HepG2 (cell line): ENCODE measurements around the gene CTRB2. TPM values are rescaled to one million over a fixed set of nuclear protein-coding genes. Genes with fewer than 3 reads are reported as not detected.

ENCODE experiments used
- GLI4 ChIP-seq: sonication (generic); formaldehyde crosslinking; IDR thresholded peaks from 2 replicates; pipeline ENCODE4 v1.5.1; 2020; ENCODE audit warnings: missing genetic modification reagents, mild to moderate bottlenecking, moderate library complexity, borderline replicate concordance
- HOXD1 ChIP-seq: sonication (generic); formaldehyde crosslinking; IDR thresholded peaks from 2 replicates; pipeline ENCODE4 v1.5.0; 2020; ENCODE audit warnings: missing genetic modification reagents
- MAFK ChIP-seq, 2 experiments: IDR thresholded peaks in 1 of 2; conservative IDR thresholded peaks in 1 of 2; 2 replicates each; pipeline ENCODE4 v1.6.1; 2011; ENCODE audit warnings: improper control_type of control experiment in 2 of 2, low read length in 2 of 2
- MEIS2 ChIP-seq: sonication (generic); formaldehyde crosslinking; IDR thresholded peaks from 2 replicates; pipeline ENCODE4 v1.9.0; 2021; ENCODE audit warnings: mild to moderate bottlenecking, missing genetic modification reagents
- NONO ChIP-seq, 2 experiments: fragments of 450-650 bp in 1 of 2; sonication (generic) in 1 of 2; formaldehyde crosslinking in 1 of 2; IDR thresholded peaks in 1 of 2; conservative IDR thresholded peaks in 1 of 2; 2 replicates each; pipeline versions ENCODE4 v1.6.1 to v1.8.0; 2017 to 2022; ENCODE audit warnings: mild to moderate bottlenecking in 1 of 2, missing genetic modification reagents in 1 of 2, moderate library complexity in 1 of 2
- PHF8 ChIP-seq: sonication (generic); formaldehyde crosslinking; IDR thresholded peaks from 2 replicates; pipeline ENCODE4 v1.5.0; 2020; ENCODE audit warnings: missing genetic modification reagents
- PRPF4 ChIP-seq: fragments of 200-400 bp; formaldehyde crosslinking; IDR thresholded peaks from 2 replicates; pipeline ENCODE4 v1.6.1; 2016; ENCODE audit warnings: low read length, low read depth; ENCODE audit not compliant: poor library complexity, severe bottlenecking
- ZNF235 ChIP-seq: sonication (generic); formaldehyde crosslinking; IDR thresholded peaks from 2 replicates; pipeline ENCODE4 v1.8.1; 2023; ENCODE audit warnings: mild to moderate bottlenecking, missing genetic modification reagents, borderline replicate concordance
- ZNF274 ChIP-seq: sonication (generic); formaldehyde crosslinking; IDR thresholded peaks from 2 replicates; pipeline ENCODE4 v1.5.1; 2020; ENCODE audit warnings: mild to moderate bottlenecking, missing genetic modification reagents
- ZNF335 ChIP-seq: sonication (generic); formaldehyde crosslinking; IDR thresholded peaks from 2 replicates; pipeline ENCODE4 v1.4.0; 2020; ENCODE audit warnings: missing genetic modification reagents
- ZNF34 ChIP-seq: sonication (generic); formaldehyde crosslinking; IDR thresholded peaks from 2 replicates; pipeline ENCODE4 v1.4.0; 2020; ENCODE audit warnings: mild to moderate bottlenecking, missing genetic modification reagents, borderline replicate concordance
- ZNF839 ChIP-seq: sonication (generic); formaldehyde crosslinking; IDR thresholded peaks from 2 replicates; pipeline ENCODE4 v1.4.0; 2020; ENCODE audit warnings: missing genetic modification reagents, mild to moderate bottlenecking, borderline replicate concordance
- polyA plus RNA-seq, 8 experiments: library from polyadenylated mRNA; depleted of rRNA in 3 of 8; stranded (reverse) in 7 of 8; unstranded in 1 of 8; fragments of >200 nt; fragmentation: Illumina TruSeq in 4 of 8; extraction: Trizol in 4 of 8; gene quantifications; 2 replicates each; pipeline versions ENCODE4 v1.2.1 to v1.2.3, GENCODE V29; 2011 to 2016; ENCODE audit warnings: low read depth in 4 of 8, missing spikeins in 1 of 8, mixed read lengths in 1 of 8; ENCODE audit not compliant: insufficient read depth in 1 of 8
- total RNA-seq, 5 experiments: library from RNA; depleted of rRNA; stranded (reverse); fragments of >200 nt; fragmentation: Illumina TruSeq; extraction: Trizol; gene quantifications; 2 replicates each; pipeline ENCODE4 v1.2.3, GENCODE V29; 2016; ENCODE audit warnings: low read depth in 1 of 5
- TF ChIP-seq, protein P1 (sequence below): sonication (generic); formaldehyde crosslinking; IDR thresholded peaks from 2 replicates; pipeline ENCODE4 v1.4.0; 2020; ENCODE audit warnings: missing genetic modification reagents
- TF ChIP-seq, protein P2 (sequence below): sonication (generic); formaldehyde crosslinking; IDR thresholded peaks from 2 replicates; pipeline ENCODE4 v1.5.1; 2020; ENCODE audit warnings: mild to moderate bottlenecking, missing genetic modification reagents, borderline replicate concordance
- TF ChIP-seq, protein P3 (sequence below): sonication (generic); formaldehyde crosslinking; conservative IDR thresholded peaks from 2 replicates; pipeline ENCODE4 v1.4.0; 2020; ENCODE audit warnings: missing genetic modification reagents
- TF ChIP-seq, protein P4 (sequence below): sonication (generic); formaldehyde crosslinking; IDR thresholded peaks from 2 replicates; pipeline ENCODE4 v1.8.1; 2022; ENCODE audit warnings: low read depth, mild to moderate bottlenecking, missing genetic modification reagents
- TF ChIP-seq, protein P5 (sequence below): sonication (generic); formaldehyde crosslinking; IDR thresholded peaks from 2 replicates; pipeline ENCODE4 v1.4.0; 2020; ENCODE audit warnings: missing genetic modification reagents

The CTRB2 gene
- total and polyA plus RNA-seq, 2 of the 13 experiments (the other 11 are each of a cell fraction or from before 2014, with no cell fraction given) = 0.13 TPM; not detected in 1

DNA sequence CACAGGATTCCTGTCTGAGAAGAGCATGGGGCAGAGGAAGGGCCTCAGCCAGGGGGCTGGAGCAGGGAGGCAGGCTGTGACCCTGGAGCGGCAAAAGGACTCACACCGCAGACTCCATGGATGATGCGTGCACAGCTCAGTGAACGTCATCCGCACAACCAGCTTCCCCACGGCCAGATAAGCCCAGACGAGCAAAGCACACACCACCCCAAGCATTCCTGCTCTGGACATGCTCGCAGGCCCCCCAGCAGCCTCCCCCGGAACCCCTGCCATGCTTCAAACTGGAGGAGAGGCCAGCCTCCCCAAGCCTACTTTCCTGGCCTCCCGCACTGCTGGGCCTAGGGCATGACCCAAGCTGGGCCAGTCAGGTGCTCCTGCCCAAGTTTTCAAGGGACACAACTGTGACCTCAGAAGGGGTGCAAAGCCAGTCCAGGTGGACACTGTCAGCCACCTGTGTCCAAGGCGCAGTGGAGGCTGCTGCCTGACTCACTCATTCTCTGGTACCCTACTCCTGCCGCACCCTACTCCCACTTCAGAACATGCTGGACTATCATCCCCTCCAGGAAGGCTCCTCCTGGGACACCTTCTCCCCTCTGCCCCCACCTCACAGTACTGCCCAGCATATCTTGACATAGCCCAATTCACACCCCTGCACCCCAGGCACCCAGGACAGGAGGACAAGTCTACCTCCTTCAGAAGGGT is 39.7 kb upstream of the CTRB2 start (continued):
- TF ChIP-seq, protein P1, sequence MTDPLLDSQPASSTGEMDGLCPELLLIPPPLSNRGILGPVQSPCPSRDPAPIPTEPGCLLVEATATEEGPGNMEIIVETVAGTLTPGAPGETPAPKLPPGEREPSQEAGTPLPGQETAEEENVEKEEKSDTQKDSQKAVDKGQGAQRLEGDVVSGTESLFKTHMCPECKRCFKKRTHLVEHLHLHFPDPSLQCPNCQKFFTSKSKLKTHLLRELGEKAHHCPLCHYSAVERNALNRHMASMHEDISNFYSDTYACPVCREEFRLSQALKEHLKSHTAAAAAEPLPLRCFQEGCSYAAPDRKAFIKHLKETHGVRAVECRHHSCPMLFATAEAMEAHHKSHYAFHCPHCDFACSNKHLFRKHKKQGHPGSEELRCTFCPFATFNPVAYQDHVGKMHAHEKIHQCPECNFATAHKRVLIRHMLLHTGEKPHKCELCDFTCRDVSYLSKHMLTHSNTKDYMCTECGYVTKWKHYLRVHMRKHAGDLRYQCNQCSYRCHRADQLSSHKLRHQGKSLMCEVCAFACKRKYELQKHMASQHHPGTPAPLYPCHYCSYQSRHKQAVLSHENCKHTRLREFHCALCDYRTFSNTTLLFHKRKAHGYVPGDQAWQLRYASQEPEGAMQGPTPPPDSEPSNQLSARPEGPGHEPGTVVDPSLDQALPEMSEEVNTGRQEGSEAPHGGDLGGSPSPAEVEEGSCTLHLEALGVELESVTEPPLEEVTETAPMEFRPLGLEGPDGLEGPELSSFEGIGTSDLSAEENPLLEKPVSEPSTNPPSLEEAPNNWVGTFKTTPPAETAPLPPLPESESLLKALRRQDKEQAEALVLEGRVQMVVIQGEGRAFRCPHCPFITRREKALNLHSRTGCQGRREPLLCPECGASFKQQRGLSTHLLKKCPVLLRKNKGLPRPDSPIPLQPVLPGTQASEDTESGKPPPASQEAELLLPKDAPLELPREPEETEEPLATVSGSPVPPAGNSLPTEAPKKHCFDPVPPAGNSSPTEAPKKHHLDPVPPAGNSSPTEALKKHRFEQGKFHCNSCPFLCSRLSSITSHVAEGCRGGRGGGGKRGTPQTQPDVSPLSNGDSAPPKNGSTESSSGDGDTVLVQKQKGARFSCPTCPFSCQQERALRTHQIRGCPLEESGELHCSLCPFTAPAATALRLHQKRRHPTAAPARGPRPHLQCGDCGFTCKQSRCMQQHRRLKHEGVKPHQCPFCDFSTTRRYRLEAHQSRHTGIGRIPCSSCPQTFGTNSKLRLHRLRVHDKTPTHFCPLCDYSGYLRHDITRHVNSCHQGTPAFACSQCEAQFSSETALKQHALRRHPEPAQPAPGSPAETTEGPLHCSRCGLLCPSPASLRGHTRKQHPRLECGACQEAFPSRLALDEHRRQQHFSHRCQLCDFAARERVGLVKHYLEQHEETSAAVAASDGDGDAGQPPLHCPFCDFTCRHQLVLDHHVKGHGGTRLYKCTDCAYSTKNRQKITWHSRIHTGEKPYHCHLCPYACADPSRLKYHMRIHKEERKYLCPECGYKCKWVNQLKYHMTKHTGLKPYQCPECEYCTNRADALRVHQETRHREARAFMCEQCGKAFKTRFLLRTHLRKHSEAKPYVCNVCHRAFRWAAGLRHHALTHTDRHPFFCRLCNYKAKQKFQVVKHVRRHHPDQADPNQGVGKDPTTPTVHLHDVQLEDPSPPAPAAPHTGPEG (CRISPR knock-in tag) = no peak
- TF ChIP-seq HOXD1 (CRISPR knock-in tag) (no peak), NONO (IDR thresholded peaks at IDR 0.05) (no peak), NONO (CRISPR knock-in tag; conservative IDR thresholded peaks at IDR 0.05) (0 out of 2 replicates have a peak, but pooled peaks have one; percentile 33), GLI4 (CRISPR knock-in tag) (no peak), MAFK (conservative IDR thresholded peaks at IDR 0.05 in 1 of 2, IDR thresholded peaks at IDR 0.05 in 1 of 2; ENCODE audit: low read length in 2 of 2) (no peak), ZNF34 (no peak), ZNF274 (0 out of 2 replicates have a peak, but pooled peaks have one; percentile 5), ZNF839 (0 out of 2 replicates have a peak, but pooled peaks have one; percentile 20), MEIS2 (CRISPR knock-in tag) (0 out of 2 replicates have a peak, but pooled peaks have one; percentile 24), PRPF4 (peak; percentile 5), ZNF235 (no peak), PHF8 (no peak), ZNF335 (no peak)
- TF ChIP-seq, protein P2, sequence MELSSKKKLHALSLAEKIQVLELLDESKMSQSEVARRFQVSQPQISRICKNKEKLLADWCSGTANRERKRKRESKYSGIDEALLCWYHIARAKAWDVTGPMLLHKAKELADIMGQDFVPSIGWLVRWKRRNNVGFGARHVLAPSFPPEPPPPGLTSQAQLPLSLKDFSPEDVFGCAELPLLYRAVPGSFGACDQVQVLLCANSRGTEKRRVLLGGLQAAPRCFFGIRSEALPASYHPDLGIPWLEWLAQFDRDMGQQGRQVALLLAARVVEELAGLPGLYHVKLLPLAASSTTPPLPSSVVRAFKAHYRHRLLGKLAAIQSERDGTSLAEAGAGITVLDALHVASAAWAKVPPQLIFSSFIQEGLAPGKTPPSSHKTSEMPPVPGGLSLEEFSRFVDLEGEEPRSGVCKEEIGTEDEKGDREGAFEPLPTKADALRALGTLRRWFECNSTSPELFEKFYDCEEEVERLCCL (CRISPR knock-in tag) = peak; percentile 17; the same call in 1 of the 2 replicates
- TF ChIP-seq, protein P3, sequence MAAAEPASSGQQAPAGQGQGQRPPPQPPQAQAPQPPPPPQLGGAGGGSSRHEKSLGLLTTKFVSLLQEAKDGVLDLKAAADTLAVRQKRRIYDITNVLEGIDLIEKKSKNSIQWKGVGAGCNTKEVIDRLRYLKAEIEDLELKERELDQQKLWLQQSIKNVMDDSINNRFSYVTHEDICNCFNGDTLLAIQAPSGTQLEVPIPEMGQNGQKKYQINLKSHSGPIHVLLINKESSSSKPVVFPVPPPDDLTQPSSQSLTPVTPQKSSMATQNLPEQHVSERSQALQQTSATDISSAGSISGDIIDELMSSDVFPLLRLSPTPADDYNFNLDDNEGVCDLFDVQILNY (CRISPR knock-in tag) = no peak
- TF ChIP-seq, protein P4, sequence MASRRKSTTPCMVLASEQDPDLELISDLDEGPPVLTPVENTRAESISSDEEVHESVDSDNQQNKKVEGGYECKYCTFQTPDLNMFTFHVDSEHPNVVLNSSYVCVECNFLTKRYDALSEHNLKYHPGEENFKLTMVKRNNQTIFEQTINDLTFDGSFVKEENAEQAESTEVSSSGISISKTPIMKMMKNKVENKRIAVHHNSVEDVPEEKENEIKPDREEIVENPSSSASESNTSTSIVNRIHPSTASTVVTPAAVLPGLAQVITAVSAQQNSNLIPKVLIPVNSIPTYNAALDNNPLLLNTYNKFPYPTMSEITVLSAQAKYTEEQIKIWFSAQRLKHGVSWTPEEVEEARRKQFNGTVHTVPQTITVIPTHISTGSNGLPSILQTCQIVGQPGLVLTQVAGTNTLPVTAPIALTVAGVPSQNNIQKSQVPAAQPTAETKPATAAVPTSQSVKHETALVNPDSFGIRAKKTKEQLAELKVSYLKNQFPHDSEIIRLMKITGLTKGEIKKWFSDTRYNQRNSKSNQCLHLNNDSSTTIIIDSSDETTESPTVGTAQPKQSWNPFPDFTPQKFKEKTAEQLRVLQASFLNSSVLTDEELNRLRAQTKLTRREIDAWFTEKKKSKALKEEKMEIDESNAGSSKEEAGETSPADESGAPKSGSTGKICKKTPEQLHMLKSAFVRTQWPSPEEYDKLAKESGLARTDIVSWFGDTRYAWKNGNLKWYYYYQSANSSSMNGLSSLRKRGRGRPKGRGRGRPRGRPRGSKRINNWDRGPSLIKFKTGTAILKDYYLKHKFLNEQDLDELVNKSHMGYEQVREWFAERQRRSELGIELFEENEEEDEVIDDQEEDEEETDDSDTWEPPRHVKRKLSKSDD (CRISPR knock-in tag) = no peak
- TF ChIP-seq, protein P5, sequence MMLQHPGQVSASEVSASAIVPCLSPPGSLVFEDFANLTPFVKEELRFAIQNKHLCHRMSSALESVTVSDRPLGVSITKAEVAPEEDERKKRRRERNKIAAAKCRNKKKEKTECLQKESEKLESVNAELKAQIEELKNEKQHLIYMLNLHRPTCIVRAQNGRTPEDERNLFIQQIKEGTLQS (CRISPR knock-in tag) = no peak
